Lower leg skin (tissue), 3 donors: ENCODE measurements around the gene SELENOV.

Experiments
- POLR2A ChIP-seq, 2 donors: fragments of 450-650 bp; IDR thresholded peaks; one replicate each; pipeline ENCODE4 v1.6.1; 2016 to 2017; ENCODE audit warnings: antibody characterized with exemption in 2 of 2, mild to moderate bottlenecking in 1 of 2, moderate library complexity in 1 of 2
- TF ChIP-seq, protein P1 (sequence below), 3 donors: fragments of 450-650 bp; IDR thresholded peaks; one replicate each; pipeline ENCODE4 v1.5.1; 2016; ENCODE audit warnings: antibody characterized with exemption in 3 of 3, mild to moderate bottlenecking in 3 of 3, moderate library complexity in 2 of 3

DNA sequence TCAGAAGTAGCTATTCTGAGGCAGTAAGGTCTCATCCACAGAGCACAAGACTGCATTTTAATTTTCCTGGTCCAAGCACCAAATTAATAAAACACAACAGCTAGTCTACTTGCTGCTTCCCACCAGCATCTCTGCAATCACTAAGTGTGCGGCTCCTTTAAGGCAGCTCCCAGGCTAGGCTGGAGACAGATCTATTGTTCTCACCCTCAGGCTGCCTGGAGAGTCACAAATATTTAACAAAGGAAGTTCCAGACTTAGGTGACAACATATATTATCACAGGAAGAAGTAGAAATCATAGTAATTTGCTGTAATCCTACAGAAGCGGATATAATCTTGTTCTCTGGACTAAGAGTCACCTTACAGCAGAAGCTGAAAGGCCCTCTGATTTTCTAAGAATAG lies 27.3 kb downstream of the SELENOV start:
- TF ChIP-seq POLR2A (IDR thresholded peaks at IDR 0.05), result no peak
- TF ChIP-seq, protein P1, sequence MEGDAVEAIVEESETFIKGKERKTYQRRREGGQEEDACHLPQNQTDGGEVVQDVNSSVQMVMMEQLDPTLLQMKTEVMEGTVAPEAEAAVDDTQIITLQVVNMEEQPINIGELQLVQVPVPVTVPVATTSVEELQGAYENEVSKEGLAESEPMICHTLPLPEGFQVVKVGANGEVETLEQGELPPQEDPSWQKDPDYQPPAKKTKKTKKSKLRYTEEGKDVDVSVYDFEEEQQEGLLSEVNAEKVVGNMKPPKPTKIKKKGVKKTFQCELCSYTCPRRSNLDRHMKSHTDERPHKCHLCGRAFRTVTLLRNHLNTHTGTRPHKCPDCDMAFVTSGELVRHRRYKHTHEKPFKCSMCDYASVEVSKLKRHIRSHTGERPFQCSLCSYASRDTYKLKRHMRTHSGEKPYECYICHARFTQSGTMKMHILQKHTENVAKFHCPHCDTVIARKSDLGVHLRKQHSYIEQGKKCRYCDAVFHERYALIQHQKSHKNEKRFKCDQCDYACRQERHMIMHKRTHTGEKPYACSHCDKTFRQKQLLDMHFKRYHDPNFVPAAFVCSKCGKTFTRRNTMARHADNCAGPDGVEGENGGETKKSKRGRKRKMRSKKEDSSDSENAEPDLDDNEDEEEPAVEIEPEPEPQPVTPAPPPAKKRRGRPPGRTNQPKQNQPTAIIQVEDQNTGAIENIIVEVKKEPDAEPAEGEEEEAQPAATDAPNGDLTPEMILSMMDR (IDR thresholded peaks at IDR 0.05), result no peak
